GM23248 (cell line): ENCODE measurements around the gene VPS39. TPM values are rescaled to one million over a fixed set of nuclear protein-coding genes. Genes with fewer than 3 reads are reported as not detected.

Experiments
- DNase-seq: peaks from one replicate; pipeline ENCODE4 v3.0.0-alpha.2; 2015
- H2AFZ ChIP-seq: fragments of 200-600 bp; sonication (generic); 2 replicates; pipeline ENCODE4 v1.6.1; 2016; ENCODE audit warnings: antibody characterized with exemption
- H3F3A ChIP-seq: fragments of 200-600 bp; sonication (generic); 2 replicates; pipeline ENCODE4 v1.6.1; 2016; ENCODE audit warnings: mild to moderate bottlenecking, antibody characterized with exemption, mixed run types; ENCODE audit not compliant: insufficient read depth
- H3K27ac ChIP-seq: fragments of 200-600 bp; sonication (generic); 2 replicates; pipeline ENCODE4 v1.5.1; 2016; ENCODE audit warnings: mild to moderate bottlenecking
- H3K27me3 ChIP-seq: fragments of 200-600 bp; sonication (generic); replicated peaks from 2 replicates; pipeline ENCODE4 v1.6.1; 2016; ENCODE audit warnings: mild to moderate bottlenecking; ENCODE audit not compliant: insufficient read depth
- H3K36me3 ChIP-seq: fragments of 200-600 bp; sonication (generic); 2 replicates; pipeline ENCODE4 v1.6.1; 2016; ENCODE audit warnings: low read depth, mild to moderate bottlenecking
- H3K4me1 ChIP-seq: fragments of 200-600 bp; sonication (generic); 2 replicates; pipeline ENCODE4 v1.6.1; 2016; ENCODE audit warnings: mild to moderate bottlenecking; ENCODE audit not compliant: insufficient read depth
- H3K4me2 ChIP-seq: fragments of 200-600 bp; sonication (generic); one replicate; pipeline ENCODE4 v1.6.1; 2016; ENCODE audit warnings: mild to moderate bottlenecking; ENCODE audit not compliant: unreplicated experiment
- H3K4me3 ChIP-seq: fragments of 200-600 bp; sonication (generic); 2 replicates; pipeline ENCODE4 v1.5.1; 2016; ENCODE audit warnings: mild to moderate bottlenecking
- H3K79me2 ChIP-seq: fragments of 200-600 bp; sonication (generic); 2 replicates; pipeline ENCODE4 v1.6.1; 2016; ENCODE audit warnings: mild to moderate bottlenecking; ENCODE audit not compliant: insufficient read depth
- H3K9ac ChIP-seq: fragments of 200-600 bp; sonication (generic); 2 replicates; pipeline ENCODE4 v1.6.1; 2016; ENCODE audit warnings: mild to moderate bottlenecking
- H3K9me2 ChIP-seq: fragments of 200-600 bp; sonication (generic); 2 replicates; pipeline ENCODE4 v1.6.1; 2016; ENCODE audit warnings: mixed run types, mild to moderate bottlenecking, moderate library complexity; ENCODE audit not compliant: insufficient read depth
- H3K9me3 ChIP-seq: fragments of 200-600 bp; sonication (generic); one replicate; pipeline ENCODE4 v1.6.1; 2017; ENCODE audit warnings: low read depth
- H4K20me1 ChIP-seq: fragments of 200-600 bp; sonication (generic); 2 replicates; pipeline ENCODE4 v1.6.0; 2016; ENCODE audit not compliant: insufficient read depth
- EZH2 ChIP-seq: fragments of 200-600 bp; sonication (generic); IDR thresholded peaks from 2 replicates; pipeline ENCODE4 v1.6.1; 2018; ENCODE audit warnings: antibody characterized with exemption, mild to moderate bottlenecking; ENCODE audit not compliant: insufficient read depth, poor library complexity, severe bottlenecking
- EZH2phosphoT487 ChIP-seq: fragments of 200-600 bp; sonication (generic); IDR thresholded peaks from 2 replicates; pipeline ENCODE4 v1.6.1; 2018; ENCODE audit warnings: antibody characterized with exemption, moderate library complexity, mild to moderate bottlenecking, low read depth; ENCODE audit not compliant: insufficient read depth
- WGBS, 2 experiments: methylation state at CpG; one replicate each; pipeline ENCODE4 v1.1.6; 2015 to 2017; ENCODE audit warnings: low lambda C conversion rate in 2 of 2, low coverage in 1 of 2; ENCODE audit errors: missing lambda C conversion rate in 2 of 2; 5-methylcytosine and 5-hydroxymethylcytosine counted together
- in situ Hi-C: fragments of 300-500 bp; cut with MboI; formaldehyde crosslinking; loops from 2 replicates; pipeline ENCODE4 v1.15.0; 2020
- polyA plus RNA-seq: library from polyadenylated mRNA; unstranded; fragments of >200 nt; fragmentation: Nextera tagmentation; extraction: Ambion mirVana; gene quantifications from 2 replicates; pipeline ENCODE4 v1.2.1, GENCODE V29; 2016
- total RNA-seq: library from RNA; depleted of rRNA; stranded (reverse); fragments of >200 nt; shearing (Covaris generic); gene quantifications from 2 replicates; pipeline ENCODE4 v1.2.3, GENCODE V29; 2014

Gene VPS39
- total and polyA plus RNA-seq, 2 experiments from 2014 or later, result 33.0 to 49.3 TPM

- H3K79me2 ChIP-seq, result no peaks in the 10 kb centered on the region
- H3K27ac ChIP-seq, result no peak overlapping the region
- TF ChIP-seq EZH2phosphoT487 (no peak), EZH2 (no peak)
- no peaks in the 10 kb centered on the region for H3K9me3 ChIP-seq
- in situ Hi-C loops, result no loop called here
- no peaks in the 10 kb centered on the region for H3K36me3 ChIP-seq
- 71 to 75% methylated on average over 7 of the region's 7 CpGs for WGBS, 2 experiments
- H3K4me3 ChIP-seq, result no peak overlapping the region
- H3F3A ChIP-seq, result no peaks in the 10 kb centered on the region
- H3K27me3 ChIP-seq, result peaks cover 14% of the 10 kb centered on the region
- H2AFZ ChIP-seq, result no peak overlapping the region
- H3K9me2 ChIP-seq, result no peaks in the 10 kb centered on the region
- no peak overlapping the region for H3K4me2 ChIP-seq
- DNase-seq, result no peak
- H3K4me1 ChIP-seq, result no peaks in the 10 kb centered on the region
- H3K9ac ChIP-seq, result no peak overlapping the region
- no peaks in the 10 kb centered on the region for H4K20me1 ChIP-seq
Observed at GRCh38 chr15:42141246-42141645, 66.9 kb downstream of the VPS39 start.

GRCh38 chr15:42140383-42141070 lies 67.6 kb downstream of the VPS39 start:
- H3K27me3 ChIP-seq, result peaks cover 17% of the 10 kb centered on the region
- H3K4me1 ChIP-seq, result no peaks in the 10 kb centered on the region
- no peak for DNase-seq
- H3K36me3 ChIP-seq, result no peaks in the 10 kb centered on the region
- 63 to 65% methylated on average over 7 to 8 of the region's 8 CpGs for WGBS, 2 experiments
- TF ChIP-seq EZH2 (no peak), EZH2phosphoT487 (no peak)
- H2AFZ ChIP-seq, result no peak overlapping the region
- H3K4me2 ChIP-seq, result no peak overlapping the region
- no peaks in the 10 kb centered on the region for H4K20me1 ChIP-seq
- no peaks in the 10 kb centered on the region for H3F3A ChIP-seq
- H3K9me2 ChIP-seq, result no peaks in the 10 kb centered on the region
- H3K4me3 ChIP-seq, result no peak overlapping the region
- H3K27ac ChIP-seq, result no peak overlapping the region
- H3K9ac ChIP-seq, result no peak overlapping the region
- H3K9me3 ChIP-seq, result no peaks in the 10 kb centered on the region
- in situ Hi-C loops, result no loop called here
- no peaks in the 10 kb centered on the region for H3K79me2 ChIP-seq

- Histone ChIP-seq H3K79me2 (no peaks in the 10 kb centered on the region), H3K9ac (no peak overlapping the region), H3K36me3 (no peaks in the 10 kb centered on the region), H3K4me2 (no peak overlapping the region), H2AFZ (no peak overlapping the region), H3F3A (no peaks in the 10 kb centered on the region), H4K20me1 (no peaks in the 10 kb centered on the region), H3K4me3 (no peak overlapping the region), H3K27me3 (peaks cover 16% of the 10 kb centered on the region), H3K4me1 (no peaks in the 10 kb centered on the region), H3K27ac (no peak overlapping the region), H3K9me2 (no peaks in the 10 kb centered on the region), H3K9me3 (no peaks in the 10 kb centered on the region)
- TF ChIP-seq EZH2phosphoT487 (no peak), EZH2 (no peak)
- no peak for DNase-seq
- in situ Hi-C loops, result no loop called here
- 59 to 63% methylated on average over 6 of the region's 6 CpGs for WGBS, 2 experiments
Observed at GRCh38 chr15:42139596-42139995, 68.5 kb downstream of the VPS39 start.

DNA sequence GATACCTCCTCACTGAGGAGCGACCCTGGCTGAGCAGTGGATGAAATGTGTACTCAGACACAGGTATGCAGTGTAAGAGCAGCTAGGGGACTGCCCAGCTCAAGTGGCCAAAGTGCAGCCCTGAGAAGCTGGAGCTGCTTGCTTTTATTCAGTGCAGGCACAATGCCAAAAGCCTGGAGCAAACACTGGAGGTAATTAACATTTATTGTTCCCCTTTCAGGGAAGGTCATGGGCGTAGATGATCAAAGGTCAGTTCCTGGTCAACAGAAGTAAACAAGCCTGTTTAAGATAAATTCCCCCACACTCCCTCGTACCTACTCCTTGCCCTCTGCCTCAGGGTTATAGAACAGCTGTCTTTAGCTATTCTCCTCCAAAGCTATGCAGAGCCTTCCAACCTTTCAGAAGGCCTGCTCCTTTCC lies 69.1 kb downstream of the VPS39 start:
- Histone ChIP-seq H2AFZ (no peak overlapping the region), H3F3A (no peaks in the 10 kb centered on the region), H3K9me3 (no peaks in the 10 kb centered on the region), H3K79me2 (no peaks in the 10 kb centered on the region), H4K20me1 (no peaks in the 10 kb centered on the region), H3K27me3 (peaks cover 16% of the 10 kb centered on the region), H3K4me1 (no peaks in the 10 kb centered on the region), H3K4me2 (no peak overlapping the region), H3K27ac (no peak overlapping the region), H3K9ac (no peak overlapping the region), H3K9me2 (no peaks in the 10 kb centered on the region), H3K36me3 (no peaks in the 10 kb centered on the region), H3K4me3 (no peak overlapping the region)
- no peak for DNase-seq
- in situ Hi-C loops, result no loop called here
- TF ChIP-seq EZH2phosphoT487, result no peak
- no peak for TF ChIP-seq EZH2
- WGBS, 2 experiments, result 27 to 34% methylated on average over 3 of the region's 3 CpGs
